ENCODE measurements around the gene DLGAP1. TPM values are rescaled to one million over a fixed set of nuclear protein-coding genes. Genes with fewer than 3 reads are reported as not detected.
A peak's percentile ranks its signal among the peaks of the same experiment; 100 is the strongest.

DLGAP1 gene
- total RNA-seq, 1 experiment from 2014 or later, result 23.2 TPM

DNA sequence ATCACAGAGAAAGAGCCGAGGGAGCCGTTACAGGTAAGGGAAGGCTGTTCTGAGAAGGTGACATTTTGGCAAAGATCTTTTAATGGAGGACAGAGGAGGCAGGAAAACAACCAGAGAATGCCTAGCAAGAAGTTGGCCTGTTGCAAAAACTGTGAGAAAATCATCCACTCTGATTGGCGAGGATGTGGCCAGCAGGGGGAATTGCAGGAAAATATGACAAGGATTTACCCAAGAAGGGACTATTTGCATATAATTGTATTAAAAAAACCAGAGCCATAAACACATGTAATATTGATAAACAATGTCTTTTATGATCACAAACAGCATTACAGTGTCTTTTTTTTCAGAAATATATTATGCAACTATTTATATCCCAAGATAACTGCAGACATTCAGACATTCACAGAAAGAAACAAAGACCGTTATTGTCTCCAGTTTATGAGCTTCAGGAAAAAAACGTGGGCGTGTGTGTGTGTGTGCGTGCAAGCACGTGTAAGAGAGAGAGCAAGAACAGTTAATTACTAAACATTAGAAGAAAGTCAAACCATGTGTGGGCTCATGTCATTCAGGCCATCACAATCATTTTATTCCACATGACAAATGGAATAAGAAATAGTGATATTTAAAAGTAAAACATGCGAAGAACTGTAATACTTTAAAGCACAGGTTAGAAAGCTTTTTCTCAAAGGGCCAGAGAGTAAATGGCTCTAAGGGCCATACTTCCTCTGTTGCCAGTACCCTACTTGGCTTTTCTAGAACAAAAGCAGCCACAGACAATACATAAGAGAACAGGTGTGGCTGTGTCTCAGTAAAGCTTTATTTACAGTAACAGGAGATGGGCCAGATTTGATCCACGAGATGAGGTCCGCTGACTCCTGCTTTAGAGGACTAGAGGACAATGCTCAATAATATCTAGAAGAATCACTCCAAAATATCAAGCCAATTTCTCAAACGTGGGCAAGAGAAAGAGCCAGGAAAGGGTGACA is 324.1 kb downstream of the DLGAP1 start:
- Histone ChIP-seq H2BK12ac (ENCODE audit: insufficient read length, low read depth, low read length) (peak overlapping the region; percentile 99), H3K56ac (ENCODE audit: insufficient read length, low read depth, low read length) (no peak overlapping the region), H3K9ac (ENCODE audit: extremely low read depth, insufficient read length, low read length) (no peak overlapping the region), H3K79me2 (ENCODE audit: insufficient read depth, low read length) (no peaks in the 10 kb centered on the region), H3K23ac (ENCODE audit: insufficient read length, low read depth, low read length) (no peak overlapping the region), H3K23me2 (ENCODE audit: insufficient read length, low read depth, low read length, poor library complexity, severe bottlenecking) (no peaks in the 10 kb centered on the region), H2BK5ac (ENCODE audit: insufficient read length, low read length) (no peak overlapping the region), H4K5ac (ENCODE audit: insufficient read length, low read depth, low read length) (no peak overlapping the region), H2AK5ac (ENCODE audit: insufficient read length, low read length) (no peak overlapping the region), H2AFZ (ENCODE audit: low read length) (no peak overlapping the region), H3K4me2 (ENCODE audit: insufficient read depth, insufficient read length, low read length) (no peak overlapping the region), H3K14ac (ENCODE audit: insufficient read depth, low read length) (no peak overlapping the region), H3K18ac (ENCODE audit: insufficient read length, low read depth, low read length) (peak overlapping the region; percentile 18), H3T11ph (ENCODE audit: low read length) (no peak overlapping the region), H3K27me3 (ENCODE audit: insufficient read depth, low read length) (no peaks in the 10 kb centered on the region; the same call in 1 of the 2 replicates), H2BK20ac (ENCODE audit: low read depth, low read length, poor library complexity, severe bottlenecking) (no peak overlapping the region), H3K4ac (ENCODE audit: low read depth, low read length) (no peak overlapping the region), H2BK15ac (ENCODE audit: low read depth, low read length) (no peak overlapping the region), H4K20me1 (ENCODE audit: control insufficient read depth, insufficient read depth, insufficient read length) (no peaks in the 10 kb centered on the region), H3K79me1 (ENCODE audit: insufficient read depth, low read depth, low read length, poor library complexity, severe bottlenecking) (peaks cover 6% of the 10 kb centered on the region), H3K9me3 (ENCODE audit: control insufficient read depth, low read depth, low read length) (no peaks in the 10 kb centered on the region), H4K8ac (replicated peaks; ENCODE audit: insufficient read length, low read depth, low read length) (no peak overlapping the region), H2BK120ac (ENCODE audit: low read depth, low read length, poor library complexity, severe bottlenecking) (no peak overlapping the region), H3K27ac (ENCODE audit: insufficient read length, low read depth, low read length) (no peak overlapping the region), H3K4me1 (ENCODE audit: insufficient read depth, low read length) (peaks cover 28% of the 10 kb centered on the region), H4K91ac (ENCODE audit: insufficient read length, low read depth, low read length) (no peak overlapping the region)
- Mint-ChIP-seq H3K36me3 (ENCODE audit: insufficient read depth in 1 of 3, low read depth in 3 of 3) (peaks cover 0 to 1% (median under 1%) of the 10 kb centered on the region in 3 experiments; a peak in 3 of 7 replicates), H3K9me3 (no peaks in the 10 kb centered on the region), H3K4me3 (no peak overlapping the region), H3K4me1 (peaks cover 71 to 74% of the 10 kb centered on the region in 2 experiments), H3K27me3 (ENCODE audit: low read depth) (no peaks in the 10 kb centered on the region), H3K27ac (peak overlapping the region; percentile 68 to 78 (median 72); a peak in 6 of 7 replicates)
- WGBS (ENCODE audit: extremely low coverage, insufficient read length, low lambda C conversion rate), result no CpG with 5 or more reads among the region's 12 CpGs
- TF ChIP-seq, protein P1, sequence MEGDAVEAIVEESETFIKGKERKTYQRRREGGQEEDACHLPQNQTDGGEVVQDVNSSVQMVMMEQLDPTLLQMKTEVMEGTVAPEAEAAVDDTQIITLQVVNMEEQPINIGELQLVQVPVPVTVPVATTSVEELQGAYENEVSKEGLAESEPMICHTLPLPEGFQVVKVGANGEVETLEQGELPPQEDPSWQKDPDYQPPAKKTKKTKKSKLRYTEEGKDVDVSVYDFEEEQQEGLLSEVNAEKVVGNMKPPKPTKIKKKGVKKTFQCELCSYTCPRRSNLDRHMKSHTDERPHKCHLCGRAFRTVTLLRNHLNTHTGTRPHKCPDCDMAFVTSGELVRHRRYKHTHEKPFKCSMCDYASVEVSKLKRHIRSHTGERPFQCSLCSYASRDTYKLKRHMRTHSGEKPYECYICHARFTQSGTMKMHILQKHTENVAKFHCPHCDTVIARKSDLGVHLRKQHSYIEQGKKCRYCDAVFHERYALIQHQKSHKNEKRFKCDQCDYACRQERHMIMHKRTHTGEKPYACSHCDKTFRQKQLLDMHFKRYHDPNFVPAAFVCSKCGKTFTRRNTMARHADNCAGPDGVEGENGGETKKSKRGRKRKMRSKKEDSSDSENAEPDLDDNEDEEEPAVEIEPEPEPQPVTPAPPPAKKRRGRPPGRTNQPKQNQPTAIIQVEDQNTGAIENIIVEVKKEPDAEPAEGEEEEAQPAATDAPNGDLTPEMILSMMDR (conservative IDR thresholded peaks at IDR 0.05), result peak; percentile 46; the same call in 2 of the 3 replicates
- no peak for DNase-seq
